ENCODE measurements around the gene UTP11.
A peak's percentile ranks its signal among the peaks of the same experiment; 100 is the strongest.

Gene UTP11

GRCh38 chr1:37998089-37998808, 14.3 kb upstream of the UTP11 start:
- peaks cover 10% of the 10 kb centered on the region; the same call in 1 of the 2 replicates for H3K36me3 ChIP-seq (ENCODE audit: insufficient read depth, low read length)
- no peak overlapping the region for H3K9ac ChIP-seq (ENCODE audit: low read depth, low read length)
- no peaks in the 10 kb centered on the region for H3K9me3 ChIP-seq (ENCODE audit: control insufficient read depth, insufficient read depth, low read length)
- peaks cover 35% of the 10 kb centered on the region for H3K4me1 ChIP-seq (ENCODE audit: insufficient read depth, low read length)

GRCh38 chr1:37998913-37999429, 13.6 kb upstream of the UTP11 start:
- peaks cover 10% of the 10 kb centered on the region; the same call in 1 of the 2 replicates for H3K36me3 ChIP-seq (ENCODE audit: insufficient read depth, low read length)
- H3K4me1 ChIP-seq (ENCODE audit: insufficient read depth, low read length), result peaks cover 35% of the 10 kb centered on the region
- H3K9ac ChIP-seq (ENCODE audit: low read depth, low read length), result no peak overlapping the region; the same call in 1 of the 2 replicates
- H3K9me3 ChIP-seq (ENCODE audit: control insufficient read depth, insufficient read depth, low read length), result no peaks in the 10 kb centered on the region

GRCh38 chr1:37999430-38000232, 12.9 kb upstream of the UTP11 start:
- Histone ChIP-seq H3K36me3 (ENCODE audit: insufficient read depth, low read length) (peaks cover 10% of the 10 kb centered on the region; the same call in 1 of the 2 replicates), H3K9me3 (ENCODE audit: control insufficient read depth, insufficient read depth, low read length) (no peaks in the 10 kb centered on the region), H3K4me1 (ENCODE audit: insufficient read depth, low read length) (peaks cover 35% of the 10 kb centered on the region), H3K9ac (ENCODE audit: low read depth, low read length) (peak overlapping the region; percentile 16)

GRCh38 chr1:38000233-38000528, 12.4 kb upstream of the UTP11 start:
- peaks cover 35% of the 10 kb centered on the region for H3K4me1 ChIP-seq (ENCODE audit: insufficient read depth, low read length)
- H3K9ac ChIP-seq (ENCODE audit: low read depth, low read length), result peak overlapping the region; percentile 16
- H3K9me3 ChIP-seq (ENCODE audit: control insufficient read depth, insufficient read depth, low read length), result no peaks in the 10 kb centered on the region
- H3K36me3 ChIP-seq (ENCODE audit: insufficient read depth, low read length), result peaks cover 10% of the 10 kb centered on the region; the same call in 1 of the 2 replicates

- H3K9me3 ChIP-seq (ENCODE audit: control insufficient read depth, insufficient read depth, low read length), result no peaks in the 10 kb centered on the region
- peak overlapping the region; percentile 16; the same call in 1 of the 2 replicates for H3K9ac ChIP-seq (ENCODE audit: low read depth, low read length)
- H3K36me3 ChIP-seq (ENCODE audit: insufficient read depth, low read length), result peaks cover 10% of the 10 kb centered on the region; the same call in 1 of the 2 replicates
- H3K4me1 ChIP-seq (ENCODE audit: insufficient read depth, low read length), result peaks cover 36% of the 10 kb centered on the region
Observed at GRCh38 chr1:38000529-38001455, 11.7 kb upstream of the UTP11 start.

- Histone ChIP-seq H3K9ac (ENCODE audit: low read depth, low read length) (peak overlapping the region; percentile 85; the same call in 1 of the 2 replicates), H3K4me1 (ENCODE audit: insufficient read depth, low read length) (peaks cover 39% of the 10 kb centered on the region)
Observed at GRCh38 chr1:38003261-38004250, 9.0 kb upstream of the UTP11 start.

GRCh38 chr1:38004284-38005108, 8.0 kb upstream of the UTP11 start:
- Histone ChIP-seq H3K9ac (ENCODE audit: low read depth, low read length) (peak overlapping the region; percentile 85), H3K36me3 (ENCODE audit: insufficient read depth, low read length) (no peaks in the 10 kb centered on the region), H3K9me3 (ENCODE audit: control insufficient read depth, insufficient read depth, low read length) (no peaks in the 10 kb centered on the region), H3K4me1 (ENCODE audit: insufficient read depth, low read length) (peaks cover 39% of the 10 kb centered on the region)

More at GRCh38 chr1:38003261-38004250, 9.0 kb upstream of the UTP11 start:
- 0 out of 2 replicates have a peak, but pooled peaks cover 4% of the 10 kb centered on the region for H3K36me3 ChIP-seq (ENCODE audit: insufficient read depth, low read length)
- no peaks in the 10 kb centered on the region for H3K9me3 ChIP-seq (ENCODE audit: control insufficient read depth, insufficient read depth, low read length)

GRCh38 chr1:38005195-38006007, 7.1 kb upstream of the UTP11 start, which contains the start of gene FHL3:
FHL3 (minus strand) TSS chr1:38005514; CDS start chr1:37999412, 6,102 bp downstream.
- Histone ChIP-seq H3K4me1 (ENCODE audit: insufficient read depth, low read length) (peaks cover 30% of the 10 kb centered on the region; the same call in 1 of the 2 replicates), H3K9ac (ENCODE audit: low read depth, low read length) (peak within 1 kb of the TSS; percentile 85), H3K36me3 (ENCODE audit: insufficient read depth, low read length) (no peaks in the 10 kb centered on the region)

GRCh38 chr1:38006008-38006828, 6.3 kb upstream of the UTP11 start:
- Histone ChIP-seq H3K9ac (ENCODE audit: low read depth, low read length) (peak overlapping the region; percentile 42; the same call in 1 of the 2 replicates), H3K36me3 (ENCODE audit: insufficient read depth, low read length) (no peaks in the 10 kb centered on the region), H3K4me1 (ENCODE audit: insufficient read depth, low read length) (peaks cover 21% of the 10 kb centered on the region; the same call in 1 of the 2 replicates), H3K9me3 (ENCODE audit: control insufficient read depth, insufficient read depth, low read length) (no peaks in the 10 kb centered on the region)

More at GRCh38 chr1:38005195-38006007, 7.1 kb upstream of the UTP11 start, which contains the start of gene FHL3:
- H3K9me3 ChIP-seq (ENCODE audit: control insufficient read depth, insufficient read depth, low read length), result no peaks in the 10 kb centered on the region

- H3K9me3 ChIP-seq (ENCODE audit: control insufficient read depth, insufficient read depth, low read length), result no peaks in the 10 kb centered on the region
- H3K36me3 ChIP-seq (ENCODE audit: insufficient read depth, low read length), result no peaks in the 10 kb centered on the region
- peaks cover 15% of the 10 kb centered on the region; the same call in 1 of the 2 replicates for H3K4me1 ChIP-seq (ENCODE audit: insufficient read depth, low read length)
- no peak overlapping the region for H3K9ac ChIP-seq (ENCODE audit: low read depth, low read length)
Observed at GRCh38 chr1:38009088-38009840, 3.3 kb upstream of the UTP11 start.

Data from ES-I3 (cell line).